Kidney epithelial cell (primary cell): ENCODE measurements around the gene NTN1. TPM values are rescaled to one million over a fixed set of nuclear protein-coding genes. Genes with fewer than 3 reads are reported as not detected.

ENCODE experiments used
- DNase-seq: peaks from one replicate; pipeline ENCODE4 v3.0.0-alpha.2; 2010; ENCODE audit warnings: low read depth
- H3K27me3 ChIP-seq: 2 replicates; pipeline ENCODE4 v1.6.0; 2011; ENCODE audit warnings: low read length; ENCODE audit not compliant: control insufficient read depth, insufficient read depth
- H3K36me3 ChIP-seq: 2 replicates; pipeline ENCODE4 v1.5.1; 2011; ENCODE audit warnings: low read length; ENCODE audit not compliant: control insufficient read depth, insufficient read depth
- H3K4me3 ChIP-seq: 2 replicates; pipeline ENCODE4 v1.5.1; 2011; ENCODE audit warnings: low read depth, mild to moderate bottlenecking, control low read depth, low read length
- CTCF ChIP-seq: IDR thresholded peaks from 2 replicates; pipeline ENCODE4 v1.5.1; 2011; ENCODE audit warnings: mild to moderate bottlenecking, moderate library complexity, low read length, control low read depth, inconsistent platforms; ENCODE audit not compliant: insufficient read depth, poor library complexity, severe bottlenecking
- total RNA-seq: library from RNA; depleted of rRNA; stranded (reverse); fragments of >200 nt; gene quantifications from 2 replicates; pipeline ENCODE4 v1.2.3, GENCODE V29; 2015

NTN1 gene
- total RNA-seq, 1 donor from 2014 or later = 15.2 TPM

GRCh38 chr17:9230861-9231260 is 209.6 kb downstream of the NTN1 start:
- TF ChIP-seq CTCF = no peak
- peaks cover 15% of the 10 kb centered on the region for H3K27me3 ChIP-seq
- no peaks in the 10 kb centered on the region for H3K36me3 ChIP-seq
- no peak for DNase-seq
- H3K4me3 ChIP-seq = no peak overlapping the region

- Histone ChIP-seq H3K36me3 (no peaks in the 10 kb centered on the region), H3K27me3 (peaks cover 15% of the 10 kb centered on the region), H3K4me3 (no peak overlapping the region)
- TF ChIP-seq CTCF = no peak
- DNase-seq = no peak
These were observed 210.3 kb downstream of the NTN1 start for GRCh38 chr17:9231449-9232154.

GRCh38 chr17:9232155-9232475 is 210.8 kb downstream of the NTN1 start:
- TF ChIP-seq CTCF = no peak
- no peak for DNase-seq
- Histone ChIP-seq H3K27me3 (peaks cover 15% of the 10 kb centered on the region), H3K36me3 (no peaks in the 10 kb centered on the region), H3K4me3 (no peak overlapping the region)

GRCh38 chr17:9232591-9233270 is 211.4 kb downstream of the NTN1 start:
- Histone ChIP-seq H3K27me3 (peaks cover 15% of the 10 kb centered on the region), H3K36me3 (no peaks in the 10 kb centered on the region), H3K4me3 (no peak overlapping the region)
- no peak for DNase-seq
- no peak for TF ChIP-seq CTCF

- no peak for TF ChIP-seq CTCF
- Histone ChIP-seq H3K27me3 (peaks cover 15% of the 10 kb centered on the region), H3K4me3 (no peak overlapping the region), H3K36me3 (no peaks in the 10 kb centered on the region)
- DNase-seq = no peak
These were observed 211.9 kb downstream of the NTN1 start for GRCh38 chr17:9233271-9233599.

GRCh38 chr17:9233761-9234160 is 212.5 kb downstream of the NTN1 start:
- no peak for DNase-seq

More at GRCh38 chr17:9233761-9234160, 212.5 kb downstream of the NTN1 start:
- Histone ChIP-seq H3K36me3 (no peaks in the 10 kb centered on the region), H3K4me3 (no peak overlapping the region), H3K27me3 (peaks cover 15% of the 10 kb centered on the region)
- TF ChIP-seq CTCF = no peak
